DMS 273 (cell line): Measurements from ENCODE around the gene RASSF1.

Experiments used
- DNase-seq: peaks from one replicate; lab custom pipeline; 2025; ENCODE audit not compliant: unreplicated experiment; lab: John Stamatoyannopoulos, UW

The RASSF1 gene, protein sequence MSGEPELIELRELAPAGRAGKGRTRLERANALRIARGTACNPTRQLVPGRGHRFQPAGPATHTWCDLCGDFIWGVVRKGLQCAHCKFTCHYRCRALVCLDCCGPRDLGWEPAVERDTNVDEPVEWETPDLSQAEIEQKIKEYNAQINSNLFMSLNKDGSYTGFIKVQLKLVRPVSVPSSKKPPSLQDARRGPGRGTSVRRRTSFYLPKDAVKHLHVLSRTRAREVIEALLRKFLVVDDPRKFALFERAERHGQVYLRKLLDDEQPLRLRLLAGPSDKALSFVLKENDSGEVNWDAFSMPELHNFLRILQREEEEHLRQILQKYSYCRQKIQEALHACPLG

DNA sequence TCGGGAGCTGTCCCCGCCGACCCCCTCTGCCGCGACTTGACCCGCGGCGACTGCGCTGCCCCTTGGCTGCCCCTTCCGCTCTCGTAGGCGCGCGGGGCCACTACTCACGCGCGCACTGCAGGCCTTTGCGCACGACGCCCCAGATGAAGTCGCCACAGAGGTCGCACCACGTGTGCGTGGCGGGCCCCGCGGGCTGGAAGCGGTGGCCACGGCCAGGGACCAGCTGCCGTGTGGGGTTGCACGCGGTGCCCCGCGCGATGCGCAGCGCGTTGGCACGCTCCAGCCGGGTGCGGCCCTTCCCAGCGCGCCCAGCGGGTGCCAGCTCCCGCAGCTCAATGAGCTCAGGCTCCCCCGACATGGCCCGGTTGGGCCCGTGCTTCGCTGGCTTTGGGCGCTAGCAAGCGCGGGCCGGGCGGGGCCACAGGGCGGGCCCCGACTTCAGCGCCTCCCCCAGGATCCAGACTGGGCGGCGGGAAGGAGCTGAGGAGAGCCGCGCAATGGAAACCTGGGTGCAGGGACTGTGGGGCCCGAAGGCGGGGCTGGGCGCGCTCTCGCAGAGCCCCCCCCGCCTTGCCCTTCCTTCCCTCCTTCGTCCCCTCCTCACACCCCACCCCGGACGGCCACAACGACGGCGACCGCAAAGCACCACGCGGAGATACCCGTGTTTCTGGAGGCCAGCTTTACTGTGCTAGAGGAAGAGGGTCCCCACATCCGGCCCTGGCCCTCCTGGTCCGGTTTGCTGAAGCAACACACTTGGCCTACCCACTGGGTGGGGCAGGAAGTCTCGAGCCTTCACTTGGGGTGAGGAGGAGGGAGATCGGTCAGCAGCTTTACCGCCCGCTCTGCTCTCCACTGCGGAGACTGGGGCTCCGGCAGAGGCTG lies at the start of gene RASSF1:
TSS of gene RASSF1 (minus strand) at position 389 of the 882 bp plus-strand sequence. CDS start at position 358, 31 bp downstream.
- no peak for DNase-seq

DNA sequence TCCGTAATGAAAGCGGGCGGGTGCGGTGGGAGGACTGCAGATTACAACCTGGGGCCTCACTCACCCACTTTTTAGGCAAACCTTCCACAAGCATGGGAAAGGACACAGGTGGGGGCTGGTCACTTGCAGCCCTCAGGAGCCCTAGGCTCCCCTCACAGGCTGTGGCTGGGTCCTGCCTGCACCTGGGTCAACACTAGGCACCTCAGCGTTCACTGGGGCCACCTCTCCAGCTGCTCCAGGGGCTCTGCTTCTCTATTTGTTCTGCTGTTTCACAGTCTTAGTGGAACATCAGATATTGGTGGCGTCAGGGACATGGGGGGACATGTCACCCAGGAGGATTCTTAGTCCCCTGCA lies 48.8 kb upstream of the RASSF1 start:
- DNase-seq = no peak

DNA sequence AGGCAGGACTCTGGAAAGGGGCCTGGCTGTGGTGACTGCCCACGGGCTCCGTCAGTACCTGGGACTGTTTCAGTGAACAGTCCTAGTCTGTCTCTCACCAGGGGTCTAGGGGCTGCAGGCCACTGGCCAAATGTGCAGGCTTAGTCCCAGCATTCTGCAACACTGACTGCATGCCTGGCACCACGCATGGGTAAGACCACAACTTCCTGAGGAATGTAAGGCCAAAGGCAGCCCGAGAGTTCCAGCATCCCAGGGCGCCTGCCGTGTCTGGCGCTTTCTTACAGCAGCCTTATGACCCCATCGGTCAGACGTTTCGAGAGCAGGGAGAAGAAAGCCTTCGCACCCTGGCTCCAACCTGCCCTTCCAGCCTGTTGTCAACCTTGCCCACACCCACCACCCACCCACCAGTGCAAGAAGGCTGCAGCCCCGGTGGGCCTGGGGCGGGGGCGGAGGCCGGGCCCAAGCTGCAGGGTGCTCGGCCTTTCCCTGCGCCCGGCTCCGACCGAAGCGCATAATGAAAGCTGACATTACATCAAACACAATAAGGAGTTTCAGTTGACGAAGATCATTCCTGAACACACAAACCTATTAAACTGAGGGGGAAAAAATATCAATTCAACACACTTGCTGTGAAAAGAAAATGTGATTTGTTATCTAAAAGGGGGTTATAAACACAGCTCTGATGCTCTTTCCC lies 48.2 kb upstream of the RASSF1 start:
- no peak for DNase-seq

DNA sequence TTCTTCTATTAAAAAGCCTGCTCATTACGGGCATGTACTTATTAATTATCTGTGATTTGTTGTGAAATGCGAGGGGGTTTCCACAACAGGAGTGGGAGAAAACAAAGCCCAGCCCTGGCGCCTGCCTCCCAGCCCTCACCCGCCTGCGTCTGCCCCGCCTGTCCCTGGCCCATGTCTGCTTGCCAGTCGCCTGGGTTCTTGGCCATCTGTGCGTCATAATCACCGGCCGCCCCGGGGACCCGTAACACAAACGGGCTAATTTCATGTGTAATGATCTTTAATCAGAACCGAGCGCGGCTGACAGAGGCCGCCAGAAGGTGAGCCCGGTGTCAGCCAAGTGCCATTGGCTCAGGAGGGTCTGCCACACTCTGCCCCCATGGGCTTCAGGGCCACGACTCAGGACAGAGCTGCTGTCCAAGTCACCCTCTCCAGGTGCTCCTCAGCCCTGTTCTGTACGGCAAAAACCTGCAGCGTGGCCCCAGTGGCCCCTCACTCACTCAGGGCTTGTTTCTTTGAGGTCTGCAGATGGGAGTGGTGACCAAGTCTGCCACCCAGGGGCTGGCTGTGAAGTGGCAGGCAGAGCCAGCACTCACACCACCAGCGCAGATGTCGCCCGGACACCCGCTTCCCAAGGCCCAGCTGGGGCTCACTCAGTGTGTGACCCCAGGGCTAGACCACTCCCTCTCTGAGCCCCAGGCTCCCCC lies 47.5 kb upstream of the RASSF1 start:
- DNase-seq = peak; percentile 71

- DNase-seq = no peak
Observed at GRCh38 chr3:50385754-50386153, 45.1 kb upstream of the RASSF1 start.

GRCh38 chr3:50383750-50384149 lies 43.1 kb upstream of the RASSF1 start:
- no peak for DNase-seq

- no peak for DNase-seq
Observed at GRCh38 chr3:50382722-50383121, 42.1 kb upstream of the RASSF1 start.

DNA sequence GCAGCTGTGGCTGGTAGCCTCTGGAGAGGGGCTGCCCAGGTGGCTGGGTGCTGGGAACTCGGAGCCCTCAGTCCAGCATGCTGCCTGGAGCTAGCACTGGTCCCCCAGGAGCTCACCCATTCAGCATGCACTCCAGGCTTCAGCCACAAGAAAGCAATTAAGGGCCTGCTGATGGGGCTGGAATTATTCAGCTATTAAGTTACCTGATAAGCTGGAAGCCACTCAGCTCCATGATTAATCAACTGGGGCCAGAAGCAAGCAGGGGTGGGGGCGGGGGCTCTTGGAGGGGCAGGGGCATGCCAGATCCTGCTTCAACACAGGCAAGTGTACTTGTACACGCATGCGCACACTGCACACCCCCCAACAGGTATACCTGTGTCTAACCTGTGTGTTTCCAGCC lies 40.7 kb upstream of the RASSF1 start:
- peak; percentile 67 for DNase-seq

GRCh38 chr3:50380405-50381085 lies 39.9 kb upstream of the RASSF1 start:
- DNase-seq = no peak

GRCh38 chr3:50378757-50379156 lies 38.1 kb upstream of the RASSF1 start:
- DNase-seq = no peak

DNA sequence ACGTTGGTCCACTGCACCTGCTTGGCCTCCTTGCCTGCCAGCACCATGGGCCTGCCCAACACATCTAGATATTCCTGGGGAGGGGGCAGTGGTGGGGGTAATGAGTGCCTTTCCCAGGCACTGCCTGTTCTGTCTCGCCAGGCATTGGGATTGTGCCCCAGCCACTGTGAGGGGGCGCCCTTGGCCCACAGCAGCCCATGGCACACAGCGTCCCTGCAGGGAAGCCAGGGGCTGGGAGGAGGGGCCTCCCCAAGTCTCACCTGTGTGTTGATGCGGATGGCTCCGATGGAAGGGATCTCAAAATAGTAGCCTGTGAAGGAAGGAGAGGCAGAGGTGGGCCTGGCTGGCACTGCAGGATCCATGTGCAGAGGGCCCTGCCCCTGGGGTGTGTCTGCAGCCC lies 37.4 kb upstream of the RASSF1 start:
- DNase-seq = no peak

DNA sequence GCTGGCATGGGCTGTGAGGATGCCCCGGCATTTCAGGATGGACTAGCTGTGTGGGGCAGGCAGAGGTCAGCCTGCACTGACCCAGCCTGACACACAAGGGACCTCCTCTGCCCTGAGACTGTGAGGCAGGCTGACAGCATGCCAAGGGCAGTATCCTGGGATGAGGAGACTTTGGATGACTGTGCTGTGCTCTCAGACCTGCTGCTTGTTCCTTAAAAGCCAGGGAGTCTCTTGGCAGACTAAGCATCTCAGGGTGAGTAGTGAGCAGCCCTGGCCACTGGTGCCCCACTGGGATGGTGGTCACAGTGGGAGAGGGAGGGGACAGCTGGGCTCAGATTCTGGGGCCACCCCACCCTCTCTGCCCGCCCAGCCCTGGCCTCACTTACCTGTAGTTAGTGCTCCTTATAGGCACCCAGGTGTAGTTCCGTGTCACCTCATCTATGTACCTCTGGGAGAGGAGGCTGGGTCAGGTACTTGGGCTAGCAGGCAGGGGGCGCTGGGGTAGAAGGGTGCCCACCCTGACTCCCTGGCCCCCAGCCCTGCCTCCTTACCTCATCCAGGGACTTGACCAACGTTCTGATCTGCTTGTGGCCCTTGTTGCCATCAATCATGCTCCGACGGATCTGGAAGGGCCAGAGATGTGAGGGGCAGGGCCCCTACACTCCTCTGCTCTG lies 34.8 kb upstream of the RASSF1 start:
- peak; percentile 27 for DNase-seq

- DNase-seq = no peak
Observed at GRCh38 chr3:50374363-50375257, 34.0 kb upstream of the RASSF1 start.

GRCh38 chr3:50373146-50374051 lies 32.8 kb upstream of the RASSF1 start:
- no peak for DNase-seq

GRCh38 chr3:50372349-50372748 lies 31.7 kb upstream of the RASSF1 start:
- peak; percentile 68 for DNase-seq

DNA sequence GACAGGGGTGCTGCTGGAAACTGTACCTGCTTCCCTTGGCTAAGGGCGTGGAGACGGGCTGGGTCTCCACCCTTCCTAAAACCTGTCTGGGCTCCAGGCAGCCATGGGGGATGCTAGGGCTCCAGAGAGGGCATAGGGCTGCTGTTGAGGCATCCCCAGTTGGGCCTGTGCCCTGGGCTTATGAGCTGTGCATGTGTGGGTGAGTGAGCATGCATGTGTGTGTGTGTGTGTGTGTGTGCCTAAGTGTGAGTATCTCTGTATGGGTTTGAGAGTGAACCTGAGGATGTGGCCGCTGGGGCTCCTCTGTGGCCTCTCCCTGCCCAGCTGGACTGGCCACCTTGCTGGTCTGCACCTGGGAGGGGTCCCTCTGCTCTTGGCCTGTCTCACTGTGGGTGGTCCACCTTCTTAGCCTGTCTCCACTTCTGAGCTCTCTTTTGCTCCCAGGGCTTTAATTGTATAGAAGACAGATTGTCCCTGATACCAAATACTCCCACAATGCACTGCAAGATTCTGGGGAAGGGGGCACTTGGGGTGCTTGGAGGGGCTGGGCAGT lies 30.6 kb upstream of the RASSF1 start:
- DNase-seq = no peak

GRCh38 chr3:50370594-50370993 lies 30.0 kb upstream of the RASSF1 start:
- DNase-seq = peak; percentile 51
